DOHH2 (cell line): ENCODE measurements around the gene OR4D2.

Experiments used
- H3F3A ChIP-seq: fragments of 200-600 bp; sonication (generic), shearing (Covaris generic); 2 replicates; pipeline ENCODE4 v1.6.0; 2016; ENCODE audit warnings: antibody characterized with exemption, mild to moderate bottlenecking; ENCODE audit not compliant: control insufficient read depth, insufficient read depth
- H3K27ac ChIP-seq: fragments of 200-600 bp; sonication (generic); 2 replicates; pipeline ENCODE4 v1.5.1; 2014; ENCODE audit warnings: low read depth, mild to moderate bottlenecking, low read length, moderate library complexity
- H3K27me3 ChIP-seq: fragments of 200-600 bp; sonication (generic); 2 replicates; pipeline ENCODE4 v1.6.1; 2014; ENCODE audit warnings: mild to moderate bottlenecking, low read length, mixed read lengths; ENCODE audit not compliant: control insufficient read depth
- H3K36me3 ChIP-seq: fragments of 200-600 bp; sonication (generic); 2 replicates; pipeline ENCODE4 v1.6.1; 2014; ENCODE audit warnings: mild to moderate bottlenecking, low read length, moderate library complexity, mixed read lengths; ENCODE audit not compliant: control insufficient read depth
- H3K4me1 ChIP-seq: fragments of 200-600 bp; sonication (generic); 2 replicates; pipeline ENCODE4 v1.6.1; 2014; ENCODE audit warnings: mild to moderate bottlenecking, low read length, mixed read lengths; ENCODE audit not compliant: control insufficient read depth
- H3K4me2 ChIP-seq: fragments of 200-600 bp; sonication (generic); 2 replicates; pipeline ENCODE4 v1.6.0; 2014; ENCODE audit warnings: mild to moderate bottlenecking, low read length, moderate library complexity
- H3K4me3 ChIP-seq: fragments of 200-600 bp; sonication (generic); 2 replicates; pipeline ENCODE4 v1.5.1; 2014; ENCODE audit warnings: mild to moderate bottlenecking, low read length, mixed read lengths
- H3K79me2 ChIP-seq: fragments of 200-600 bp; sonication (generic); 2 replicates; pipeline ENCODE4 v1.6.1; 2014; ENCODE audit warnings: mild to moderate bottlenecking, low read length, mixed read lengths; ENCODE audit not compliant: control insufficient read depth
- H3K9me2 ChIP-seq: fragments of 200-600 bp; sonication (generic); replicated peaks from 2 replicates; pipeline ENCODE4 v1.6.1; 2014; ENCODE audit warnings: mild to moderate bottlenecking, low read length, mixed read lengths; ENCODE audit not compliant: control insufficient read depth
- H3K9me3 ChIP-seq: fragments of 200-600 bp; sonication (generic); 2 replicates; pipeline ENCODE4 v1.6.1; 2014; ENCODE audit warnings: antibody characterized with exemption, low read length, mixed read lengths; ENCODE audit not compliant: control insufficient read depth, insufficient read depth
- H4K20me1 ChIP-seq: fragments of 200-600 bp; sonication (generic); 2 replicates; pipeline ENCODE4 v1.6.0; 2014; ENCODE audit warnings: low read depth, mild to moderate bottlenecking, antibody characterized with exemption, low read length, moderate library complexity; ENCODE audit not compliant: control insufficient read depth, insufficient read depth
- CTCF ChIP-seq: fragments of 200-600 bp; sonication (generic); IDR thresholded peaks from one replicate; pipeline ENCODE4 v1.5.1; 2014; ENCODE audit warnings: antibody characterized with exemption, mild to moderate bottlenecking, low read depth, low read length; ENCODE audit not compliant: poor library complexity, severe bottlenecking
- EZH2phosphoT487 ChIP-seq: fragments of 200-600 bp; sonication (generic); IDR thresholded peaks from 2 replicates; pipeline ENCODE4 v1.6.1; 2017; ENCODE audit warnings: borderline replicate concordance, mild to moderate bottlenecking, antibody characterized with exemption, low read length, moderate library complexity, mixed read lengths

OR4D2 gene

GRCh38 chr17:58205936-58206335, 39.2 kb downstream of the OR4D2 start:
- Histone ChIP-seq H3K4me2 (no peak overlapping the region), H3K9me3 (no peaks in the 10 kb centered on the region), H3F3A (no peaks in the 10 kb centered on the region), H3K9me2 (no peaks in the 10 kb centered on the region), H3K4me1 (no peaks in the 10 kb centered on the region), H3K36me3 (no peaks in the 10 kb centered on the region; the same call in 1 of the 2 replicates), H3K79me2 (no peaks in the 10 kb centered on the region), H3K27me3 (no peaks in the 10 kb centered on the region), H3K27ac (no peak overlapping the region), H3K4me3 (no peak overlapping the region), H4K20me1 (no peaks in the 10 kb centered on the region)
- TF ChIP-seq EZH2phosphoT487 (no peak), CTCF (no peak)

GRCh38 chr17:58207451-58207850, 40.7 kb downstream of the OR4D2 start:
- H3K4me3 ChIP-seq, result no peak overlapping the region
- H3K27ac ChIP-seq, result no peak overlapping the region
- no peaks in the 10 kb centered on the region for H3K4me1 ChIP-seq
- H3F3A ChIP-seq, result no peaks in the 10 kb centered on the region
- TF ChIP-seq CTCF (no peak), EZH2phosphoT487 (no peak)
- no peaks in the 10 kb centered on the region for H3K9me2 ChIP-seq
- no peaks in the 10 kb centered on the region for H4K20me1 ChIP-seq
- peaks cover 5% of the 10 kb centered on the region for H3K36me3 ChIP-seq
- H3K79me2 ChIP-seq, result no peaks in the 10 kb centered on the region
- H3K4me2 ChIP-seq, result no peak overlapping the region
- no peaks in the 10 kb centered on the region for H3K27me3 ChIP-seq
- H3K9me3 ChIP-seq, result no peaks in the 10 kb centered on the region

GRCh38 chr17:58208344-58208743, 41.6 kb downstream of the OR4D2 start:
- Histone ChIP-seq H3K36me3 (peaks cover 5% of the 10 kb centered on the region), H3K9me3 (no peaks in the 10 kb centered on the region), H4K20me1 (no peaks in the 10 kb centered on the region), H3K27me3 (no peaks in the 10 kb centered on the region), H3K4me2 (no peak overlapping the region), H3F3A (no peaks in the 10 kb centered on the region), H3K27ac (no peak overlapping the region), H3K9me2 (no peaks in the 10 kb centered on the region), H3K4me3 (no peak overlapping the region), H3K79me2 (no peaks in the 10 kb centered on the region), H3K4me1 (no peaks in the 10 kb centered on the region)
- TF ChIP-seq EZH2phosphoT487 (no peak), CTCF (no peak)

- TF ChIP-seq EZH2phosphoT487, result no peak
- TF ChIP-seq CTCF, result peak; percentile 53
- no peaks in the 10 kb centered on the region for H3K4me1 ChIP-seq
These were observed 44.1 kb downstream of the OR4D2 start for GRCh38 chr17:58210922-58211321.

More at GRCh38 chr17:58210922-58211321, 44.1 kb downstream of the OR4D2 start:
- H3K27ac ChIP-seq, result no peak overlapping the region
- peaks cover 7% of the 10 kb centered on the region for H3K36me3 ChIP-seq
- no peaks in the 10 kb centered on the region for H3K9me2 ChIP-seq
- no peak overlapping the region for H3K4me3 ChIP-seq
- H3K27me3 ChIP-seq, result no peaks in the 10 kb centered on the region
- H4K20me1 ChIP-seq, result no peaks in the 10 kb centered on the region
- no peak overlapping the region for H3K4me2 ChIP-seq
- H3K79me2 ChIP-seq, result no peaks in the 10 kb centered on the region
- no peaks in the 10 kb centered on the region for H3F3A ChIP-seq
- H3K9me3 ChIP-seq, result no peaks in the 10 kb centered on the region
